ENCODE results near the gene LEUTX. TPM values are rescaled to one million over a fixed set of nuclear protein-coding genes. Genes with fewer than 3 reads are reported as not detected.

LEUTX gene
- total RNA-seq, result not detected

GRCh38 chr19:39778763-39779162 lies at the start of gene LEUTX:
Gene LEUTX, plus strand, starts transcription at chr19:39778854. Its CDS starts 67 bp downstream, at chr19:39778921.
- H3K27me3 ChIP-seq, result no peaks in the 10 kb centered on the region
- TF ChIP-seq CTCF (IDR thresholded peaks at IDR 0.05), result no peak
- no peak within 1 kb of the TSS for H3K4me3 ChIP-seq
- H3K27ac ChIP-seq, result no peak within 1 kb of the TSS
- H3K4me1 ChIP-seq, result no peaks in the 10 kb centered on the region
- no peaks in the 10 kb centered on the region for H3K36me3 ChIP-seq
- DNase-seq (ENCODE audit: low spot score in 2 of 2), result no peak
- intact Hi-C loops (cut with DNase I), result no loop called here
- H3K9me3 ChIP-seq, result no peaks in the 10 kb centered on the region

DNA sequence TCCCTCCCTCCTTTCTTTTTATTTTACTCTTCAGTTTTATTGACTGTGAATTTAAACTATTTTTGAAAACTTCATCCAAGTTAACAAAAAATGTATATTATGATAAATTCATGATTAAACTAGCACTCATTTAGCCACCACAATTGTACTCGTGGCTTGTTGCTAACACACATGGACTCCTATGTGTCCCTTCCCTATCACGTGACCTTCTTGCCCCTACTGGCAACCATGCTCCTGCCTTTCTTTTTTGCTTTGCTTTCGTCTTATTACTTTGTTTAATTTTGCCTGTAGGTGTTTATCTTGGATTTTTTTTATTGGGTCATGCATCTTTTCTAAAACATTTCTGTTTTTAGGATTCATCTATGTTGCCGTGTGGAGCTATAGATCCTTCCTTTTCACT lies 49.1 kb upstream of the LEUTX start:
- Histone ChIP-seq H3K27ac (no peak overlapping the region), H3K9me3 (no peaks in the 10 kb centered on the region), H3K27me3 (no peaks in the 10 kb centered on the region), H3K4me3 (no peak overlapping the region), H3K36me3 (no peaks in the 10 kb centered on the region), H3K4me1 (no peaks in the 10 kb centered on the region)
- no peak for TF ChIP-seq CTCF (IDR thresholded peaks at IDR 0.05)
- no peak for DNase-seq (ENCODE audit: low spot score in 2 of 2)
- intact Hi-C loops (cut with DNase I), result no loop called here

GRCh38 chr19:39731685-39732084 lies 47.0 kb upstream of the LEUTX start:
- no peaks in the 10 kb centered on the region for H3K9me3 ChIP-seq

DNA sequence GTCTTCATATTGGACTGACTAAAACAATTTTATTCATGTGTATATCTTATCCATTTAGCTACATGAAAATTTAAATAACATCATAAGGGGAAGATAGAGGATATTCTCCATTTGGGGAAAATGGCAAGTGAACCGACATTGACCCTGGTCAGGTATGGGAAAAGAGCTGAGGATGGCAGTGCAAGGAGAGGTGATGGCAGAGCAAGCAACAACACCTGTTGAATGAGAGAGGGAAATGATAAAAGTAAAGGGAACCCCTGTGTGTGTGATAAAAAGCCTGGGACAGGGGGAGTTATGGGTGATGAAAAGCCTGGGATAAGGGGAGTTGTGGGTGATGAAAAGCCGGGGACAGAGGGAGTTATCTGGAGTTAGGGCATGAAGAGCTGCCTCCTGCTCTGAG lies 44.8 kb upstream of the LEUTX start:
- H3K4me3 ChIP-seq, result no peak overlapping the region
- no peak overlapping the region for H3K27ac ChIP-seq
- intact Hi-C loops (cut with DNase I), result no loop called here
- no peaks in the 10 kb centered on the region for H3K36me3 ChIP-seq
- no peaks in the 10 kb centered on the region for H3K27me3 ChIP-seq
- no peak for DNase-seq (ENCODE audit: low spot score in 2 of 2)
- no peak for TF ChIP-seq CTCF (IDR thresholded peaks at IDR 0.05)
- no peaks in the 10 kb centered on the region for H3K4me1 ChIP-seq
- no peaks in the 10 kb centered on the region for H3K9me3 ChIP-seq

More at GRCh38 chr19:39731685-39732084, 47.0 kb upstream of the LEUTX start:
- intact Hi-C loops (cut with DNase I), result no loop called here
- DNase-seq (ENCODE audit: low spot score in 2 of 2), result no peak
- H3K27ac ChIP-seq, result no peak overlapping the region
- no peak overlapping the region for H3K4me3 ChIP-seq
- no peaks in the 10 kb centered on the region for H3K4me1 ChIP-seq
- no peaks in the 10 kb centered on the region for H3K27me3 ChIP-seq
- TF ChIP-seq CTCF (IDR thresholded peaks at IDR 0.05), result no peak
- no peaks in the 10 kb centered on the region for H3K36me3 ChIP-seq

DNA sequence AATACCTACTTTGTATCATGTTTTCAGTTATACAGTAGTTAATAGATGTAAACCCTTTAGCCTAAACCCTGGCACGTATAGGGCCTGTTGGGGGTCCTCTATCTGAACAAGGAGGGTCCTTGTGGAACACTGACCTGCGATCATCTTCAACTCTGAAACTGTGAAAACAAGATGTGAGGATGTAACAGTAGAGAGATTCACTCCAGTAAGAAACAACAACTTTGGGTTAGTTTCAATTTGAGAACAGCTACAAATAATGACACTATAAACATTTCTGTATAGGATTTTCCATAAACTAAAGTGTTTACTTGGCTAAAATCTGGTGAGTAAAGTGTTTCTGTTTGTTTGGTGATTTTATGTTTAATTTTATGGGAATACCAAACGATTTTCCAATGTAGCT lies 43.0 kb upstream of the LEUTX start:
- Histone ChIP-seq H3K27me3 (no peaks in the 10 kb centered on the region), H3K9me3 (no peaks in the 10 kb centered on the region), H3K36me3 (no peaks in the 10 kb centered on the region), H3K27ac (no peak overlapping the region), H3K4me3 (no peak overlapping the region), H3K4me1 (no peaks in the 10 kb centered on the region)
- DNase-seq (ENCODE audit: low spot score in 2 of 2), result no peak
- intact Hi-C loops (cut with DNase I), result no loop called here
- no peak for TF ChIP-seq CTCF (IDR thresholded peaks at IDR 0.05)

- intact Hi-C loops (cut with DNase I), result no loop called here
- DNase-seq (ENCODE audit: low spot score in 2 of 2), result no peak
- no peak for TF ChIP-seq CTCF (IDR thresholded peaks at IDR 0.05)
- H3K4me3 ChIP-seq, result no peak overlapping the region
- no peaks in the 10 kb centered on the region for H3K27me3 ChIP-seq
- H3K36me3 ChIP-seq, result no peaks in the 10 kb centered on the region
- no peaks in the 10 kb centered on the region for H3K9me3 ChIP-seq
- H3K4me1 ChIP-seq, result no peaks in the 10 kb centered on the region
- H3K27ac ChIP-seq, result no peak overlapping the region
Observed at GRCh38 chr19:39736088-39736487, 42.6 kb upstream of the LEUTX start.

Data from ascending aorta (tissue), 2 donors.